Ectodermal cell (in vitro differentiated cells): ENCODE results near the gene RBM28.

Source experiments
- H3K27ac ChIP-seq: 2 replicates; pipeline ENCODE4 v1.7.0; 2013; ENCODE audit warnings: mild to moderate bottlenecking, low read depth, low read length; ENCODE audit not compliant: insufficient read depth, poor library complexity, severe bottlenecking
- H3K27me3 ChIP-seq: 2 replicates; pipeline ENCODE4 v1.7.0; 2013; ENCODE audit warnings: mild to moderate bottlenecking, low read length; ENCODE audit not compliant: insufficient read depth, control insufficient read depth, poor library complexity, severe bottlenecking
- H3K36me3 ChIP-seq: one replicate; pipeline ENCODE4 v1.7.0; 2013; ENCODE audit warnings: low read length; ENCODE audit not compliant: control insufficient read depth, insufficient read depth
- H3K4me1 ChIP-seq: one replicate; pipeline ENCODE4 v1.7.0; 2013; ENCODE audit warnings: low read length; ENCODE audit not compliant: control insufficient read depth, insufficient read depth
- H3K4me3 ChIP-seq: 2 replicates; pipeline ENCODE4 v1.7.0; 2013; ENCODE audit warnings: low read depth, low read length, control low read depth; ENCODE audit not compliant: insufficient read depth
- H3K9me3 ChIP-seq: 2 replicates; pipeline ENCODE4 v1.7.0; 2013; ENCODE audit warnings: mild to moderate bottlenecking, low read length, moderate library complexity; ENCODE audit not compliant: control insufficient read depth
- WGBS, 2 experiments: methylation state at CpG; one replicate each; pipeline ENCODE4 v1.1.7; 2013; ENCODE audit warnings: missing lambda C conversion rate in 2 of 2; 5-methylcytosine and 5-hydroxymethylcytosine counted together

RBM28 gene

DNA sequence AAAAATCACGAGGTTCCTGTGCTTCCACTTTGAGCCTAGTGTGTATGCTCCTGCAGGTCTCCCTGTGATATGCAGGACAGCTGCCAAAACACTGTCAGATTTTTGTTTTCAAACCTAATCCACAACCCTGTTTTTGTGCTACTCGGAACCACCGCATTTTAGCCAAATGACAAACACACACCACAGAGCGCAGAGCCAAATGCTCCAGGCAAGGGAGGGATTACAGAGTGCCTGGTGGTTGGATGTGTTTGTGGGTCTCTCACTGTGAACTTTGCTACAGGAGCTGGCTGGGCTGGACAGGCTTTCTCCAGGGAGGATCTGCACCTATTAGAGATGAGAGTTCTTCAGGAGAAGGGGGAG is 5.7 kb upstream of the RBM28 start:
- Histone ChIP-seq H3K4me3 (no peak overlapping the region), H3K36me3 (no peaks in the 10 kb centered on the region), H3K27me3 (peaks cover 66% of the 10 kb centered on the region), H3K4me1 (peaks cover 6% of the 10 kb centered on the region), H3K27ac (no peak overlapping the region), H3K9me3 (no peaks in the 10 kb centered on the region)
- WGBS, 2 experiments: 57 to 61% methylated on average over 4 of the region's 4 CpGs

- no peaks in the 10 kb centered on the region for H3K36me3 ChIP-seq
- 18 to 24% methylated on average over 2 of the region's 2 CpGs for WGBS, 2 experiments
- no peaks in the 10 kb centered on the region for H3K9me3 ChIP-seq
- peaks cover under 1% of the 10 kb centered on the region for H3K4me1 ChIP-seq
- no peak overlapping the region for H3K27ac ChIP-seq
- peaks cover 49% of the 10 kb centered on the region for H3K27me3 ChIP-seq
- H3K4me3 ChIP-seq: no peak overlapping the region
Measured at GRCh38 chr7:128347647-128348097, 4.0 kb upstream of the RBM28 start.

- no peak overlapping the region for H3K4me3 ChIP-seq
- H3K27me3 ChIP-seq: peaks cover 16% of the 10 kb centered on the region
- no peak overlapping the region for H3K27ac ChIP-seq
- no peaks in the 10 kb centered on the region for H3K36me3 ChIP-seq
- 90 to 95% methylated on average over 5 of the region's 5 CpGs for WGBS, 2 experiments
- no peaks in the 10 kb centered on the region for H3K4me1 ChIP-seq
- H3K9me3 ChIP-seq: no peaks in the 10 kb centered on the region
Measured at GRCh38 chr7:128344431-128344774, 695 bp upstream of the RBM28 start.

DNA sequence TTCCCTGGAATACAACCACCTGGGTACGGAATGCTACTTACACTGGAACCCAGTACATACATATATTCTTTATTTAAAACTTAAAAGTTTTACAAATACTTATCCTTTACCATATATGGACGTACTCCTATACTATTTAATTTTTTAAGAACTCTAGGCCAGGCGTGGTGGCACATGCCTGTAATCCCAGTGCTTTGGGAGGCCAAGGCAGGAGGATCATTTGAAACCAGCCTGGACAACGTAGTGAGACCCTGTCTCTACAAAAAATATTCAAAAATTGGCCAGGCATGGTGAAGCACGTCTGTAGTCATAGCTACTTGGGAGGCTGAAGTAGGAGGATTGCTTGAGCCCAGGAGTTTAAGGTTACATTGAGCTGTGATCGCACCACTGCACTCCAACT is 2.0 kb downstream of the RBM28 start:
- 93% methylated on average over 6 of the region's 6 CpGs for WGBS, 2 experiments
- no peak overlapping the region for H3K4me3 ChIP-seq
- no peaks in the 10 kb centered on the region for H3K4me1 ChIP-seq
- no peaks in the 10 kb centered on the region for H3K9me3 ChIP-seq
- no peak overlapping the region for H3K27ac ChIP-seq
- H3K27me3 ChIP-seq: no peaks in the 10 kb centered on the region
- H3K36me3 ChIP-seq: peaks cover 9% of the 10 kb centered on the region

GRCh38 chr7:128335730-128336129 is 8.0 kb downstream of the RBM28 start:
- Histone ChIP-seq H3K36me3 (peaks cover 49% of the 10 kb centered on the region), H3K27me3 (no peaks in the 10 kb centered on the region), H3K4me3 (no peak overlapping the region), H3K9me3 (no peaks in the 10 kb centered on the region), H3K27ac (no peak overlapping the region), H3K4me1 (no peaks in the 10 kb centered on the region)
- 87 to 95% methylated on average over 3 of the region's 3 CpGs for WGBS, 2 experiments

DNA sequence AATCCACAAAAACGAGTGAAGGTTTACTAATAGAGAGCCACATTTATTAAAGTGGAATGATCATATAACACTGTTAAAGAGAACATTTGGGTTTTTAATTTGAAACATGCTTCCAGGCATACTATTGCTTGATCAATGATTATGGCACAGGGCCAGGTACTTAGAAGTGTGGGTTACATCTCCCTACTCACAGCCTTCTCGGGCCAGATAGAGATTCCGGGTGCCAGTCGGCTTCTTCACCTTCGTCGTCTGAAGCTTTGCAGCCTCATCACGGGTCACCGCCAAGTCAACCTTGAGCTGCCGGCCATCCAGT is 19.4 kb downstream of the RBM28 start:
- Histone ChIP-seq H3K4me3 (no peak overlapping the region), H3K4me1 (no peaks in the 10 kb centered on the region), H3K27me3 (no peaks in the 10 kb centered on the region), H3K36me3 (peaks cover 41% of the 10 kb centered on the region), H3K27ac (no peak overlapping the region), H3K9me3 (no peaks in the 10 kb centered on the region)
- 92 to 93% methylated on average over 9 of the region's 9 CpGs for WGBS, 2 experiments

GRCh38 chr7:128323459-128324367 is 20.0 kb downstream of the RBM28 start:
- no peak overlapping the region for H3K4me3 ChIP-seq

DNA sequence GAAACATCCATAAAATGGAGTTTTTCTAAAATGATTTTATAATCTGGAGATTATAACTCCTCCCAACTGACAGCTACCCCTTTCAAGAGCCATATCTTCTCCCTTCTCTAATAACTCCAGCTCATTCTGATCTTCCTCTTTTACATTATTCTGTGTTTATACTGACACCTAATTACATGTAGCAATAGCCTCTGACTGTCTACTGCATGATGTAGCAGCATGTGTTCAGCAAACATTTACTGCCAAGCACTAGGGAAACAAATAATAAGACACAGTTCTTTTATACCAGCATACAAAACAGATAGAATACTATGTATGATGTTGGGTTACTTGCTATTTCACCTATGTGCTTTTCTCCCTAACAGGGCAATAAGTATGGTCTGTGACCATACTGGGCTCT is 20.7 kb downstream of the RBM28 start:
- Histone ChIP-seq H3K4me1 (no peaks in the 10 kb centered on the region), H3K36me3 (peaks cover 39% of the 10 kb centered on the region), H3K9me3 (no peaks in the 10 kb centered on the region), H3K27ac (no peak overlapping the region), H3K27me3 (no peaks in the 10 kb centered on the region), H3K4me3 (no peak overlapping the region)

More at GRCh38 chr7:128323459-128324367, 20.0 kb downstream of the RBM28 start:
- Histone ChIP-seq H3K36me3 (peaks cover 37% of the 10 kb centered on the region), H3K27ac (no peak overlapping the region), H3K4me1 (no peaks in the 10 kb centered on the region), H3K9me3 (no peaks in the 10 kb centered on the region), H3K27me3 (no peaks in the 10 kb centered on the region)
- 95 to 96% methylated on average over 9 to 10 of the region's 10 CpGs for WGBS, 2 experiments

GRCh38 chr7:128322040-128322643 is 21.6 kb downstream of the RBM28 start:
- no peak overlapping the region for H3K27ac ChIP-seq
- no peaks in the 10 kb centered on the region for H3K4me1 ChIP-seq
- H3K27me3 ChIP-seq: no peaks in the 10 kb centered on the region
- 82 to 97% methylated on average over 2 to 3 of the region's 3 CpGs for WGBS, 2 experiments
- no peak overlapping the region for H3K4me3 ChIP-seq
- H3K36me3 ChIP-seq: peaks cover 47% of the 10 kb centered on the region
- H3K9me3 ChIP-seq: no peaks in the 10 kb centered on the region

DNA sequence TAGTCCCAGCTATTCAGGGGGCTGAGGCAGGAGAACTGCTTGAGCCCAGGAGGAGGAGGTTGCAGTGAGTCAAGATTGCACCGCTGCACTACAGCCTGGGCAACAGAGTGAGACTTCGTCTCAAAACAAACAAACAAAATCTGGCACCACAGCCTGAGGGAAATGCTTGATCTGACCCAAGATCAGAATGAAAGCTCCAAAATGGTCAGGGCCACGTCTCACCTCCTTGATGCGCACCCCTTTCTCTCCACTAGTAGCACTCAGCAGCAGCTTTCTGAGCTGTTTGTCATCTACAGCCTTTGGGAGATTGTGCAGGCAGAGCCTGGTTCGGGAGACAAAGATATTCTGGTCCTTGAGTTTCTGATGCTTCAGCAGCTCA is 22.7 kb downstream of the RBM28 start:
- Histone ChIP-seq H3K9me3 (no peaks in the 10 kb centered on the region), H3K27ac (no peak overlapping the region), H3K27me3 (no peaks in the 10 kb centered on the region), H3K4me3 (no peak overlapping the region), H3K36me3 (peaks cover 51% of the 10 kb centered on the region), H3K4me1 (no peaks in the 10 kb centered on the region)
- 92 to 93% methylated on average over 5 of the region's 5 CpGs for WGBS, 2 experiments
